Ishikawa (cell line): Measurements from ENCODE around the gene LCA5L.
A peak's percentile ranks its signal among the peaks of the same experiment; 100 is the strongest.

Experiments
- CEBPB ChIP-seq: IDR thresholded peaks from 2 replicates; pipeline ENCODE4 v1.6.1; 2012
- CREB1 ChIP-seq: IDR thresholded peaks from 2 replicates; pipeline ENCODE4 v1.6.1; 2012; ENCODE audit warnings: low read depth
- EGR1 ChIP-seq: IDR thresholded peaks from 2 replicates; pipeline ENCODE4 v1.6.1; 2012
- EP300 ChIP-seq: IDR thresholded peaks from 2 replicates; pipeline ENCODE4 v1.6.1; 2012; ENCODE audit warnings: borderline replicate concordance
- FOXM1 ChIP-seq: IDR thresholded peaks from 2 replicates; pipeline ENCODE4 v1.6.1; 2012; ENCODE audit warnings: low read depth, borderline replicate concordance
- NFIC ChIP-seq: IDR thresholded peaks from 2 replicates; pipeline ENCODE4 v1.6.1; 2012
- RAD21 ChIP-seq: IDR thresholded peaks from 2 replicates; pipeline ENCODE4 v1.6.1; 2012; ENCODE audit warnings: low read depth
- TAF1 ChIP-seq: IDR thresholded peaks from 2 replicates; pipeline ENCODE4 v1.6.1; 2012; ENCODE audit warnings: low read depth, mild to moderate bottlenecking
- TCF12 ChIP-seq: IDR thresholded peaks from 2 replicates; pipeline ENCODE4 v1.6.1; 2012; ENCODE audit warnings: low read depth
- TEAD4 ChIP-seq: IDR thresholded peaks from 2 replicates; pipeline ENCODE4 v1.6.1; 2012
- YY1 ChIP-seq: IDR thresholded peaks from 2 replicates; pipeline ENCODE4 v1.6.1; 2012; ENCODE audit warnings: low read depth
- ZBTB7A ChIP-seq: IDR thresholded peaks from 2 replicates; pipeline ENCODE4 v1.6.1; 2012; ENCODE audit warnings: low read depth
- TF ChIP-seq, protein P1 (sequence below): IDR thresholded peaks from 2 replicates; pipeline ENCODE4 v1.6.1; 2012; ENCODE audit warnings: low read depth, mild to moderate bottlenecking
- TF ChIP-seq, protein P2 (sequence below): IDR thresholded peaks from 2 replicates; pipeline ENCODE4 v1.6.1; 2012
- TF ChIP-seq, protein P3 (sequence below): IDR thresholded peaks from 2 replicates; pipeline ENCODE4 v1.6.1; 2012

Gene LCA5L

DNA sequence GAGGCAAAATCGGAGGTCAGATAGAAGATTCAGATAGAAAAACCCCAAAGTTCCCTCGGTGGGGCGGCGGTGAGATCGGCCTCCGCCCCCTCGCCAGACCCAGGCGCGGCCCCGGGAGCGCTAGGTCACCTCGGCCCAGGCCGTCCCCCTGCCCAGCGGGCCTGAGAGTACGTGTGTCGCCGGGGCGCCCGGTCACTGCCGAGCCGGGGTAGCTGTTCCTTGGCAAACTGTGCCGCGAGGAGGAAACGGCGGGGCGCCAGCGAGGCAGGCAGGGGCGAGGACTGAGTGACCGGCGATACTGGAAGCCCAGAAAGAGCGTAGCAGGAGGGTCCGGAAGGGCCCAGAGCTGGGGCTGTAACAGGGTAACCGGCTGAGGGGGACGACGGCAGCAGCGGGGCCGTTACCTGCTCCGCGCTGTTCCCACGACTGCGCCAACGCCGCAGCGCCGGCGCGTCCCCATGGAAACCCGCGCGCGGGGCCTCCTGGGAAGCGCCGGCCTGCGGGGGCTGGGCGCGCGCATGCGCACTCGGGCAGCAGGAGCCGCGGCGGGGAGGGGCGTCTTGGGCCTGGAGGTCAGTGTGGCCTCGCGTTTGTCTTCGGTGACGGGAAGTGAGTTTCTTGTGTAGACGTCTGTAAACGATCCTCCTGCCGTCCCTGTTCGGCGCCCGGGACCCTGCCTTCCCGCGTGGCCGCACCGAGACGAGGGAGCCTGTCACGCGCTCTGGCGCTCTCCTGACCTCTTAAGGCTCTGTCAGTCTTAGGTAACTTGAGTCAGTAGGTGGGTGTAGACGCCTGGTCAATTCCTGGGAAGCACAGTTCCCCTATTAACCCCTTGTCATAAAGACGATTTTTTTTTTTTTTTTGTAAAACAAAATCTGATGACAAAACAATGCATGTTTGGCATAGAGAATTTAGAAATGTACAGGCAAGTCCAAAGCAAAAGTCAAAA lies at the start of gene LCA5L:
LCA5L (minus strand) TSS at position 458 of the 949 bp plus-strand sequence. CDS start 17,285 bp downstream, outside the sequence.
- peak; percentile 58 for TF ChIP-seq TAF1
- TF ChIP-seq, protein P1, sequence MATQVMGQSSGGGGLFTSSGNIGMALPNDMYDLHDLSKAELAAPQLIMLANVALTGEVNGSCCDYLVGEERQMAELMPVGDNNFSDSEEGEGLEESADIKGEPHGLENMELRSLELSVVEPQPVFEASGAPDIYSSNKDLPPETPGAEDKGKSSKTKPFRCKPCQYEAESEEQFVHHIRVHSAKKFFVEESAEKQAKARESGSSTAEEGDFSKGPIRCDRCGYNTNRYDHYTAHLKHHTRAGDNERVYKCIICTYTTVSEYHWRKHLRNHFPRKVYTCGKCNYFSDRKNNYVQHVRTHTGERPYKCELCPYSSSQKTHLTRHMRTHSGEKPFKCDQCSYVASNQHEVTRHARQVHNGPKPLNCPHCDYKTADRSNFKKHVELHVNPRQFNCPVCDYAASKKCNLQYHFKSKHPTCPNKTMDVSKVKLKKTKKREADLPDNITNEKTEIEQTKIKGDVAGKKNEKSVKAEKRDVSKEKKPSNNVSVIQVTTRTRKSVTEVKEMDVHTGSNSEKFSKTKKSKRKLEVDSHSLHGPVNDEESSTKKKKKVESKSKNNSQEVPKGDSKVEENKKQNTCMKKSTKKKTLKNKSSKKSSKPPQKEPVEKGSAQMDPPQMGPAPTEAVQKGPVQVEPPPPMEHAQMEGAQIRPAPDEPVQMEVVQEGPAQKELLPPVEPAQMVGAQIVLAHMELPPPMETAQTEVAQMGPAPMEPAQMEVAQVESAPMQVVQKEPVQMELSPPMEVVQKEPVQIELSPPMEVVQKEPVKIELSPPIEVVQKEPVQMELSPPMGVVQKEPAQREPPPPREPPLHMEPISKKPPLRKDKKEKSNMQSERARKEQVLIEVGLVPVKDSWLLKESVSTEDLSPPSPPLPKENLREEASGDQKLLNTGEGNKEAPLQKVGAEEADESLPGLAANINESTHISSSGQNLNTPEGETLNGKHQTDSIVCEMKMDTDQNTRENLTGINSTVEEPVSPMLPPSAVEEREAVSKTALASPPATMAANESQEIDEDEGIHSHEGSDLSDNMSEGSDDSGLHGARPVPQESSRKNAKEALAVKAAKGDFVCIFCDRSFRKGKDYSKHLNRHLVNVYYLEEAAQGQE = no peak
- peak; percentile 70 for TF ChIP-seq EGR1
- 0 out of 2 replicates have a peak, but pooled peaks have one; percentile 20 for TF ChIP-seq CREB1
- TF ChIP-seq, protein P2, sequence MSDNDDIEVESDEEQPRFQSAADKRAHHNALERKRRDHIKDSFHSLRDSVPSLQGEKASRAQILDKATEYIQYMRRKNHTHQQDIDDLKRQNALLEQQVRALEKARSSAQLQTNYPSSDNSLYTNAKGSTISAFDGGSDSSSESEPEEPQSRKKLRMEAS = peak; percentile 85
- peak; percentile 55; the same call in 1 of the 2 replicates for TF ChIP-seq YY1
- TF ChIP-seq ZBTB7A = no peak
- TF ChIP-seq, protein P3, sequence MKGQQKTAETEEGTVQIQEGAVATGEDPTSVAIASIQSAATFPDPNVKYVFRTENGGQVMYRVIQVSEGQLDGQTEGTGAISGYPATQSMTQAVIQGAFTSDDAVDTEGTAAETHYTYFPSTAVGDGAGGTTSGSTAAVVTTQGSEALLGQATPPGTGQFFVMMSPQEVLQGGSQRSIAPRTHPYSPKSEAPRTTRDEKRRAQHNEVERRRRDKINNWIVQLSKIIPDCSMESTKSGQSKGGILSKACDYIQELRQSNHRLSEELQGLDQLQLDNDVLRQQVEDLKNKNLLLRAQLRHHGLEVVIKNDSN = peak; percentile 44; the same call in 1 of the 2 replicates
- TF ChIP-seq EP300 = no peak; the same call in 1 of the 2 replicates
- TF ChIP-seq TCF12 = peak; percentile 56; the same call in 1 of the 2 replicates
- TF ChIP-seq FOXM1 = no peak

DNA sequence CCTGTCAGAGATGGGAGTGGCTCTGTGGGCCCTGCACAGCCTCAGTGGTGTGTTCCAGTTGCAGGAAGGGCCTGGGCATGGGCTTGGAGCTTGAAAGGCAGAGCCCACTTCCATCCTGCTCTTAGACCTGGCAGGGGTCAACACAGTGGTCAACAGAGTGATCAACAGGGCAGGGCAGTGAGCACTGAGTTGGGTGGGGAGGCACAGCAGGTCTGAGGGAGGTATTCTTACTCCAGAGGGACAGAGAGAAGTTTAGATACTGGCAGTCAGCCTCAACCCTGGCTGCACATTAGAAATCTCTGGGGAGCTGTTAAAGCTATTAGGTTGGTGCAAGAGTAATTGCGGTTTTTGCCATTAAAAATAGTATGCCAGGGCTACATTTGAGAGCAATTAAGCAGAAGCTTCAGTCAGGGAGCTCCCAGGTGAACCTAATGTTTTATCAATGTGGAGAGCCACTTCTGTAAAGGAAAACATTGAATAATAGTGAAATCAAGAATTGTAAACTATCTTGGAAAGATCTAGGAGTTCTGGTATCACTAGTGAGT lies 43.9 kb upstream of the LCA5L start:
- TF ChIP-seq NFIC (no peak), TEAD4 (no peak), ZBTB7A (no peak), TAF1 (no peak), FOXM1 (no peak), YY1 (no peak), CREB1 (no peak), EP300 (no peak), CEBPB (no peak), RAD21 (no peak), EGR1 (no peak)
- TF ChIP-seq, protein P2 = no peak
- TF ChIP-seq, protein P3 = no peak

DNA sequence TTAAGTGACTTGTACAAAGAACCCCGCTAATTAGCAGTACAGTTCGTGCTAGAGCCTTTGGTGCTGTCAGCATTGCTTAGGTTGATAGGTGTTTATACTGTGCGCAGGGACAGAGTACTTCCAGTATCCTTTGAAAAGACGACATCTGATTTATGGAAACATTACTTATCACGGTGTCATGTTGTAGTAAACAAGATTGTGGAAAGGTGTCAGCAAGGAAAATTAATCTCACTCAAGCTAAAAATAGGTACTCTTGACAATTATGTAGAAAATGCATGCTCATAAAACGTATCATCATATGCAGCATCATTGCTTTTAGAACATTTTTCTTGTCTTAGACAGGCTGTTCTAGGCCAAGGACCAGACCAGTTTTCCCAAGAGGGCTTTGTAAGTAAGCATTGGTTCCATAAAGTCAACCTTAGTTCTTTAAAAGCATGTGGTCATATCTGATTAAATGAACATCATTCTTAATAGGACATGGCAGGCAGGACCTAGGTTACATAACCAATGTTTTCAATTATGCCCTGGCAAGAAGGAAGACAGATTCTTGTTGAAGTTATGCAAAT lies 39.2 kb upstream of the LCA5L start:
- no peak for TF ChIP-seq FOXM1
- TF ChIP-seq, protein P3 = no peak

DNA sequence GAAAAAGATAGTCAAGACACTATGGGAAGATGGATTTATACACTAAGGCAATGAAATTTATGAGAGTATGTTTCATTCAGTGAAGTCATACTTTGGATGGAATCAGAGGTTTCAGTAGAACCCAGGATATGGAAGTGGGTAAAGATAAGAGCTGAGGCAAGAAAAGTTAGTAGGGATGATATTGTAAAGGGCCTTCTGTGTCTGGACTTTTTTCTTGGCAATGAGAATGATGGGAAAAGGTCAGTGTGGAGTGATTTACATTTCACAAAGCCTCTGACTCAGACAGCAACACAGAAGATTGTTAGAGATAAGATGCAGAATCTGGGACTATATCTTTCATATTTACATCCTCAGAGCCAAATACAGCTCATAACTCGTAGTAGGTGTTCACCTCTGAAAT lies 38.3 kb upstream of the LCA5L start:
- TF ChIP-seq CREB1 = no peak
- TF ChIP-seq, protein P2 = no peak
- TF ChIP-seq, protein P1 = no peak
- no peak for TF ChIP-seq FOXM1
- TF ChIP-seq RAD21 = no peak
- no peak for TF ChIP-seq NFIC
- no peak for TF ChIP-seq EGR1
- TF ChIP-seq TAF1 = no peak
- no peak for TF ChIP-seq TCF12
- TF ChIP-seq, protein P3 = no peak
- no peak for TF ChIP-seq TEAD4
- TF ChIP-seq ZBTB7A = no peak
- TF ChIP-seq CEBPB = no peak
